Measurements from ENCODE around the gene UQCC2.

- TF ChIP-seq PPARA (CRISPR knock-in tag; IDR thresholded peaks at IDR 0.05; ENCODE audit: borderline replicate concordance), result no peak
- no peak for TF ChIP-seq PATZ1 (CRISPR knock-in tag; IDR thresholded peaks at IDR 0.05; ENCODE audit: borderline replicate concordance)
- TF ChIP-seq ZFP30 (CRISPR knock-in tag; IDR thresholded peaks at IDR 0.05), result no peak
- no peak for TF ChIP-seq TOX (CRISPR knock-in tag; IDR thresholded peaks at IDR 0.05; ENCODE audit: borderline replicate concordance)
- TF ChIP-seq ZNF565 (CRISPR knock-in tag; conservative IDR thresholded peaks at IDR 0.05; ENCODE audit: low read depth), result no peak
- no peak for TF ChIP-seq OSR1 (CRISPR knock-in tag; IDR thresholded peaks at IDR 0.05)
- no peak for TF ChIP-seq TSHZ2 (CRISPR knock-in tag; IDR thresholded peaks at IDR 0.05)
- TF ChIP-seq ZNF70 (CRISPR knock-in tag; IDR thresholded peaks at IDR 0.05), result no peak
- TF ChIP-seq CSRNP3 (CRISPR knock-in tag; IDR thresholded peaks at IDR 0.05), result no peak
- TF ChIP-seq BACH2 (CRISPR knock-in tag; IDR thresholded peaks at IDR 0.05; ENCODE audit: borderline replicate concordance), result no peak
These were observed 20.3 kb upstream of the UQCC2 start for GRCh38 chr6:33731751-33732282.
